OCI-LY7 (cell line): ENCODE results near the gene KRT6A. TPM values are rescaled to one million over a fixed set of nuclear protein-coding genes. Genes with fewer than 3 reads are reported as not detected.

ENCODE experiments used
- BruUV-seq: library from RNA; stranded (reverse); fragments of 400-500 nt; replicated peaks from 2 replicates; lab custom pipeline; 2021; lab: Mats Ljungman, UMichigan
- CTCF ChIA-PET: fragments of 300-600 bp; sonication (Branson Sonifier 250); formaldehyde crosslinking; loops from one replicate; lab custom pipeline; 2022; ENCODE audit warnings: antibody characterized with exemption; ENCODE audit not compliant: unreplicated experiment; lab: Charles Lee
- POLR2A ChIA-PET: fragments of 300-600 bp; sonication (Branson Sonifier 250); formaldehyde crosslinking; loops from one replicate; lab custom pipeline; 2022; ENCODE audit warnings: antibody characterized with exemption; lab: Charles Lee
- DNase-seq: peaks from one replicate; pipeline ENCODE4 v3.0.0-alpha.2; 2015; ENCODE audit warnings: low spot score
- H2AFZ ChIP-seq: fragments of 200-600 bp; sonication (generic), shearing (Covaris generic); 2 replicates; pipeline ENCODE4 v1.6.1; 2014; ENCODE audit warnings: mild to moderate bottlenecking, antibody characterized with exemption, low read length, moderate library complexity
- H3K27ac ChIP-seq: fragments of 200-600 bp; sonication (generic); 2 replicates; pipeline ENCODE4 v1.5.1; 2014; ENCODE audit warnings: mixed run types, low read depth, mild to moderate bottlenecking, moderate library complexity, low read length, inconsistent platforms; ENCODE audit not compliant: poor library complexity, severe bottlenecking
- H3K36me3 ChIP-seq: fragments of 200-600 bp; sonication (generic); 2 replicates; pipeline ENCODE4 v1.6.1; 2014; ENCODE audit warnings: mild to moderate bottlenecking, antibody characterized with exemption, low read length, moderate library complexity, mixed read lengths; ENCODE audit not compliant: insufficient read depth
- H3K4me1 ChIP-seq: fragments of 200-600 bp; sonication (generic); 2 replicates; pipeline ENCODE4 v1.5.1; 2014; ENCODE audit warnings: mild to moderate bottlenecking, low read length; ENCODE audit not compliant: insufficient read depth, poor library complexity, severe bottlenecking
- H3K4me2 ChIP-seq: fragments of 200-600 bp; sonication (generic); 2 replicates; pipeline ENCODE4 v1.6.1; 2014; ENCODE audit warnings: mild to moderate bottlenecking, low read length
- H3K4me3 ChIP-seq: fragments of 200-600 bp; sonication (generic); 2 replicates; pipeline ENCODE4 v1.5.1; 2014; ENCODE audit warnings: mild to moderate bottlenecking, low read depth, low read length; ENCODE audit not compliant: poor library complexity, severe bottlenecking
- H3K79me2 ChIP-seq: fragments of 200-600 bp; sonication (generic); 2 replicates; pipeline ENCODE4 v1.6.1; 2016; ENCODE audit warnings: low read depth, mild to moderate bottlenecking, low read length, moderate library complexity, mixed read lengths; ENCODE audit not compliant: insufficient read depth
- H3K9me2 ChIP-seq: fragments of 200-600 bp; sonication (generic); 2 replicates; pipeline ENCODE4 v1.6.1; 2016; ENCODE audit warnings: mild to moderate bottlenecking, low read length, mixed read lengths; ENCODE audit not compliant: insufficient read depth
- H3K9me3 ChIP-seq: fragments of 200-600 bp; sonication (generic); 2 replicates; pipeline ENCODE4 v1.6.1; 2014; ENCODE audit warnings: mild to moderate bottlenecking, mixed run types, low read length, mixed read lengths
- H4K20me1 ChIP-seq: fragments of 200-600 bp; sonication (generic); 2 replicates; pipeline ENCODE4 v1.6.1; 2014; ENCODE audit warnings: mild to moderate bottlenecking, antibody characterized with exemption, low read length, moderate library complexity, mixed read lengths; ENCODE audit not compliant: insufficient read depth
- EZH2phosphoT487 ChIP-seq: fragments of 200-600 bp; sonication (generic); IDR thresholded peaks from 2 replicates; pipeline ENCODE4 v1.6.1; 2018; ENCODE audit warnings: low read depth, borderline replicate concordance, mild to moderate bottlenecking, mixed run types, antibody characterized with exemption, low read length, moderate library complexity, mixed read lengths
- intact Hi-C: fragments of 100-400 bp; cut with micrococcal nuclease; formaldehyde crosslinking; loops from one replicate; pipeline ENCODE4 v1.10.0; 2022; ENCODE audit not compliant: unreplicated experiment
- total RNA-seq, 2 experiments: library from RNA; depleted of rRNA in 1 of 2; stranded (reverse); fragments of >200 nt in 1 of 2; shearing (Covaris generic) in 1 of 2; gene quantifications; 2 replicates each; pipeline ENCODE4 v1.2.3, GENCODE V29; 2014 to 2022
- TF ChIP-seq, protein P1 (sequence below): fragments of 200-600 bp; sonication (generic); conservative IDR thresholded peaks from 2 replicates; pipeline ENCODE4 v1.5.1; 2014; ENCODE audit warnings: mild to moderate bottlenecking, antibody characterized with exemption, low read length, moderate library complexity, mixed read lengths

The KRT6A gene
- total RNA-seq, 2 experiments from 2014 or later: 0.74 TPM; not detected in 1

DNA sequence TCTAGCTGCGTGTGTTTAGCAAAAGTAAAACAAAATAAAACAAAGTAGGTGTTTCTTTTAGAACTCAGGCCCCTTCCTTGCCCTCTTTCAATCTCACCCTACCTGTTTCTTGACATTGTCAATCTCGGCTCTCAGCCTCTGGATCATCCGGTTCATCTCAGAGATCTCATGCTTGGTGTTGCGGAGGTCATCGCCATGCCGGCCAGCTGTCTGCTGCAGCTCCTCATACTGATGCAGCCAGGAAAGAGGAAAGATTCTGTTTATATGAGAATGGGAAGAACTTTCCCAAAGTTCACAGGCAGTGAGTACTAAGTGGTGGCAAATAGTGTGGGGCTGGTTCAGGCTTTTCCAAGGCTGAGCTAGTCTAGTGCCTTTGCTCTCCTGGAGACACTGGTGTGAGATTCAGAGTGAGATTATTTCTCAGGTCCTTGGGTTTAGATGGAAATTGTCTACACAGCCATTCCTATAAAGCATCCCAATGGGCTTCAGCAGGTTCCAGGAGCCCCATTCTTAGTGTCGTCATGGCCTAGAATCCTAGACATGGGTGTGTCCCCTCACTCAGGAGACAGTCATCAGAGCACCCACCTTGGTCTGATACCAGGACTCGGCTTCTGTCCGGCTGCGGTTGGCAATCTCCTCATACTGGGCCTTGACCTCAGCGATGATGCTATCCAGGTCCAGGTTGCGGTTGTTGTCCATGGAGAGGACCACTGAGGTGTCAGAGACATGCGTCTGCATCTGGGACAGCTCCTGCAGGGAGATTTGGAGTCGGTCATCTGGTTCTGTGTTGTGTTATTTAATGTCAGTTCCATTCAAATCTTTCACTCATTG lies 24.2 kb upstream of the KRT6A start:
- no peaks in the 10 kb centered on the region for H3K36me3 ChIP-seq
- H3K4me1 ChIP-seq: no peaks in the 10 kb centered on the region
- H3K9me2 ChIP-seq: no peaks in the 10 kb centered on the region
- H3K4me2 ChIP-seq: no peak overlapping the region
- no peaks in the 10 kb centered on the region for H3K9me3 ChIP-seq
- H3K4me3 ChIP-seq: no peak overlapping the region
- ChIA-PET POLR2A (no interaction called here), CTCF (no interaction called here)
- no peak overlapping the region for H2AFZ ChIP-seq
- no peak for TF ChIP-seq EZH2phosphoT487
- TF ChIP-seq, protein P1, sequence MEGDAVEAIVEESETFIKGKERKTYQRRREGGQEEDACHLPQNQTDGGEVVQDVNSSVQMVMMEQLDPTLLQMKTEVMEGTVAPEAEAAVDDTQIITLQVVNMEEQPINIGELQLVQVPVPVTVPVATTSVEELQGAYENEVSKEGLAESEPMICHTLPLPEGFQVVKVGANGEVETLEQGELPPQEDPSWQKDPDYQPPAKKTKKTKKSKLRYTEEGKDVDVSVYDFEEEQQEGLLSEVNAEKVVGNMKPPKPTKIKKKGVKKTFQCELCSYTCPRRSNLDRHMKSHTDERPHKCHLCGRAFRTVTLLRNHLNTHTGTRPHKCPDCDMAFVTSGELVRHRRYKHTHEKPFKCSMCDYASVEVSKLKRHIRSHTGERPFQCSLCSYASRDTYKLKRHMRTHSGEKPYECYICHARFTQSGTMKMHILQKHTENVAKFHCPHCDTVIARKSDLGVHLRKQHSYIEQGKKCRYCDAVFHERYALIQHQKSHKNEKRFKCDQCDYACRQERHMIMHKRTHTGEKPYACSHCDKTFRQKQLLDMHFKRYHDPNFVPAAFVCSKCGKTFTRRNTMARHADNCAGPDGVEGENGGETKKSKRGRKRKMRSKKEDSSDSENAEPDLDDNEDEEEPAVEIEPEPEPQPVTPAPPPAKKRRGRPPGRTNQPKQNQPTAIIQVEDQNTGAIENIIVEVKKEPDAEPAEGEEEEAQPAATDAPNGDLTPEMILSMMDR: no peak
- no peak overlapping the region for H3K27ac ChIP-seq
- no peak for DNase-seq
- BruUV-seq: no TSS peak
- H4K20me1 ChIP-seq: no peaks in the 10 kb centered on the region
- no peaks in the 10 kb centered on the region for H3K79me2 ChIP-seq
- intact Hi-C loops: no loop called here

DNA sequence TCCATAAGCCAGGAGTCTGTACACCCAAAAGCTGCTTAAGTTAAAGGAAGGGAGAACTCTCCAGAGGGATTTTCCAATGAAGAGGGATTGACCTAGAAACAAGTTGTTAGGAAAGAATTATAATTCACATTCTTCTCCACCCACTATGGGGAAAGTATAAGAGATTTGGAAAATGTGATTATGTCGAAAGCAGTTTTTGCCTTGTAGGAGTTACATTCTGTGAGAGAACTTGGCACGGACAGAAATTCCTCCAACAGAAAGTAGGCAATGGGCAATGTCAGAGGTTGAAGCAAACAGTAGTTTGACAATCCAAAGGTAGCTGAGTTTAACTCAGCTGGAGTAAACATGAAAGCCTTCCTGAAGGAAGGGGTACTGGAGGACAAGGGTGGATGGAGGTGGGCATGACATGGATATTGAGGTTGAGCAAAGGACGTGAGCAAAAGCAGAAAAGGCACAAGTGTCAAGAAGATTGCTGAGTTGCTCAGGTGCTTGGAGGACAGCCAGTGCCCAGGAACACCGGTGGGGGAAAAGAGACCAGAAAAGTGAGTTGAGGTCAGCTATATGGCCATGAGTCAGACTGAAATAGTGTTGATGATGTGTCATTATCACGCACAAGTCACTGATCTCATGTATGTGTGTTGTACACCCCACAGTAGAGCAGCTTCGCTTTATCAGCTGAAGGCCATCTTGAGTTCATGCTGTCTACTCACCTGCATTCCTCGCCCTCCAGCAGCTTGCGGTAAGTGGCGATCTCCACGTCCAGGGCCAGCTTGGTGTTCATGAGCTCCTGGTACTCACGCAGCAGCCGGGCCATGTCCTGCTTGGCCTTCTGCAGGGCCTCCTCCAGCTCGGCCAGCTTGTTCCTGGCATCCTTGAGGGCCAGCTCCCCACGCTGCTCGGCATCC lies 23.1 kb upstream of the KRT6A start:
- H4K20me1 ChIP-seq: no peaks in the 10 kb centered on the region
- BruUV-seq: no TSS peak
- TF ChIP-seq, protein P1: no peak
- no peak for TF ChIP-seq EZH2phosphoT487
- no peak overlapping the region for H3K27ac ChIP-seq
- no peaks in the 10 kb centered on the region for H3K36me3 ChIP-seq
- H2AFZ ChIP-seq: no peak overlapping the region
- H3K4me3 ChIP-seq: no peak overlapping the region
- no peaks in the 10 kb centered on the region for H3K9me2 ChIP-seq
- POLR2A ChIA-PET: no interaction called here
- no peak for DNase-seq
- intact Hi-C loops: no loop called here
- H3K9me3 ChIP-seq: 0 out of 2 replicates have a peak, but pooled peaks cover 5% of the 10 kb centered on the region
- CTCF ChIA-PET: no interaction called here
- no peak overlapping the region for H3K4me2 ChIP-seq
- H3K4me1 ChIP-seq: no peaks in the 10 kb centered on the region
- H3K79me2 ChIP-seq: no peaks in the 10 kb centered on the region
